ENCODE data around the gene SLC8B1.

DNA sequence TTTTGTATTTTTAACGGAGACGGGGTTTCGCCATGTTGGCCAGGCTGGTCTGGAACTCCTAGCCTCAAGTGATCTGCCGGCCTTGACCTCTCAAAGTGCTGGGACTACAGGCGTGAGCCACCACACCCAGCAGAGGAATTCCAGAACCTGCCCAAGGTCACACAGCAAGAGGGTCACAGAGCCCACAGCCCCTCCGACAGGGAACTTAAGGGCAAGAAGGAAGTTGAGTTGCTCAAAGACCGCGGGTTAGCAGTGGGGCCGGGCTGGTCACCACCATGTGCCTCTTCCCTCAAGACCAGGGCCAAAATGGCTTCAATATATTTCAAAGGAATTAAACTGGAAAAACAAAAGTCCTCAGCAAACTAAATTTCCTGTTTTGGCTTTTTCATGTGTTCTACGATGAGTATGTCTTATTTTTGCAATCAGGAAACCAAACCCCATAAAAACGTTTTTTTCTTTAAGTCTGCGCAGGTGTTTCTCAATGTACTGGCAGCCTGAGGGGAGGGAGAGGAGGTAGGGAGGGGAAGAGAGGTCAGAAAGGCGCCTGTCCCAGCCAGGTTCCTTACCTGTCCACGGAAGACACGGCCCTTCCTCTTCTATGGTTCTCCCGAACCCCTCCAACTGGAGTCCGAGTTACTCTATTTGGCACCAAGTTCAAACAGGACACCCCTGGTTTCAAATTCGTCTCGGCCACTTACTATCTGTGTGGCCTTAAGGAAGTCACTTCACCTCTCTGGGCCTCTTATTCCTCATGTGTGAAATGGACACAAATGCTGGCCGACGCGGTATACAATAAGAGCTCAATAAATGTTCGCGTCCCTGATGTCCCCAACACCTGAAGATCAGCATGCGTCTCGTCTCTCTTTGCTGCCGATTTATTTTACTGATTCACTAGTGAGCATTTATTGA lies 778 bp downstream of the SLC8B1 start:
- TF ChIP-seq CTCF (optimal IDR thresholded peaks at IDR 0.05 in 1 of 3, IDR thresholded peaks at IDR 0.05 in 1 of 3, conservative IDR thresholded peaks at IDR 0.05 in 1 of 3; ENCODE audit: extremely low read depth in 1 of 3, insufficient read depth in 2 of 3, low read length in 3 of 3) (no peak), EZH2 (IDR thresholded peaks at IDR 0.05; ENCODE audit: low read length) (no peak)

Data from keratinocyte (primary cell).